HepG2 (cell line): ENCODE measurements around the gene TBATA.

Experiments used
- BHLHE40 ChIP-seq: IDR thresholded peaks from 2 replicates; pipeline ENCODE4 v1.6.1; 2011; ENCODE audit warnings: low read length, improper control_type of control experiment
- FOXM1 ChIP-seq: sonication (generic); formaldehyde crosslinking; IDR thresholded peaks from 2 replicates; pipeline ENCODE4 v1.5.0; 2020; ENCODE audit warnings: missing genetic modification reagents
- GFI1 ChIP-seq: sonication (generic); formaldehyde crosslinking; IDR thresholded peaks from 2 replicates; pipeline ENCODE4 v1.5.0; 2020; ENCODE audit warnings: missing genetic modification reagents, mild to moderate bottlenecking, borderline replicate concordance
- GLI4 ChIP-seq: sonication (generic); formaldehyde crosslinking; IDR thresholded peaks from 2 replicates; pipeline ENCODE4 v1.5.1; 2020; ENCODE audit warnings: missing genetic modification reagents, mild to moderate bottlenecking, moderate library complexity, borderline replicate concordance
- MYC ChIP-seq: sonication (generic); formaldehyde crosslinking; IDR thresholded peaks from 2 replicates; pipeline ENCODE4 v1.9.0; 2021; ENCODE audit warnings: missing genetic modification reagents, borderline replicate concordance
- POLR2A ChIP-seq, 2 experiments: IDR thresholded peaks; 2 replicates each; pipeline ENCODE4 v1.6.1; 2011; ENCODE audit warnings: low read depth in 2 of 2, low read length in 2 of 2, mild to moderate bottlenecking in 1 of 2, moderate library complexity in 1 of 2; ENCODE audit not compliant: insufficient read depth in 1 of 2
- RBM22 ChIP-seq: fragments of 200-400 bp; formaldehyde crosslinking; optimal IDR thresholded peaks from 2 replicates; pipeline ENCODE3; 2017; ENCODE audit warnings: mild to moderate bottlenecking, low read length, moderate library complexity
- ZNF329 ChIP-seq: sonication (generic); formaldehyde crosslinking; IDR thresholded peaks from 2 replicates; pipeline ENCODE4 v1.9.0; 2021; ENCODE audit warnings: low read depth, mild to moderate bottlenecking, missing genetic modification reagents
- ZNF615 ChIP-seq: sonication (generic); formaldehyde crosslinking; IDR thresholded peaks from 2 replicates; pipeline ENCODE4 v1.5.0; 2020; ENCODE audit warnings: mild to moderate bottlenecking, missing genetic modification reagents, borderline replicate concordance
- TF ChIP-seq, protein P1 (sequence below): sonication (generic); formaldehyde crosslinking; IDR thresholded peaks from 2 replicates; pipeline ENCODE4 v1.5.0; 2020; ENCODE audit warnings: mild to moderate bottlenecking, missing genetic modification reagents, moderate library complexity
- TF ChIP-seq, protein P2 (sequence below): IDR thresholded peaks from 2 replicates; pipeline ENCODE4 v1.6.1; 2016; ENCODE audit warnings: control low read depth

DNA sequence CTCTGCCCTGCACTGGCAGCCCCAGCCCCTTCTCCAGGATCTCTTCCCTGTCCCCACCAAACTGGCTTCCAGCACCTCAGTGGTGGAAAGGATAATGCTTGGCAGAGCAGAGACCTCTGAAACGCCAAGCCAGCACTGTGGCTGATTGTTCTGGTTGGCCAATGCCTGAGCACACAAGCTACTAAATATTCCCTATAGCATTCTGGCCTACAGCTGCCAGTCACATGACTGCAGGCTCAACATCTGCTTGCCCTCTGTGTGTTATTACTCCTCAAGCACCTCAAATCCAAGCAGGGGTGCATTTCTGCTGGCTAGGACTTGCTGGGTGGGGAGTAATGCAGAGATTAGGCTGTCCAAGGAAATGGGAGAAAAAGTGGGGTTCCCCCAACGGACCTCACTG lies 6.1 kb downstream of the TBATA start:
- TF ChIP-seq POLR2A (IDR thresholded peaks at IDR 0.05; ENCODE audit: insufficient read depth in 1 of 2, low read depth in 2 of 2, low read length in 2 of 2) (no peak), RBM22 (no peak), BHLHE40 (no peak), GFI1 (CRISPR knock-in tag) (no peak), FOXM1 (CRISPR knock-in tag) (no peak), GLI4 (CRISPR knock-in tag) (no peak), ZNF329 (CRISPR knock-in tag) (no peak), MYC (CRISPR knock-in tag) (no peak), ZNF615 (CRISPR knock-in tag) (no peak)
- TF ChIP-seq, protein P1, sequence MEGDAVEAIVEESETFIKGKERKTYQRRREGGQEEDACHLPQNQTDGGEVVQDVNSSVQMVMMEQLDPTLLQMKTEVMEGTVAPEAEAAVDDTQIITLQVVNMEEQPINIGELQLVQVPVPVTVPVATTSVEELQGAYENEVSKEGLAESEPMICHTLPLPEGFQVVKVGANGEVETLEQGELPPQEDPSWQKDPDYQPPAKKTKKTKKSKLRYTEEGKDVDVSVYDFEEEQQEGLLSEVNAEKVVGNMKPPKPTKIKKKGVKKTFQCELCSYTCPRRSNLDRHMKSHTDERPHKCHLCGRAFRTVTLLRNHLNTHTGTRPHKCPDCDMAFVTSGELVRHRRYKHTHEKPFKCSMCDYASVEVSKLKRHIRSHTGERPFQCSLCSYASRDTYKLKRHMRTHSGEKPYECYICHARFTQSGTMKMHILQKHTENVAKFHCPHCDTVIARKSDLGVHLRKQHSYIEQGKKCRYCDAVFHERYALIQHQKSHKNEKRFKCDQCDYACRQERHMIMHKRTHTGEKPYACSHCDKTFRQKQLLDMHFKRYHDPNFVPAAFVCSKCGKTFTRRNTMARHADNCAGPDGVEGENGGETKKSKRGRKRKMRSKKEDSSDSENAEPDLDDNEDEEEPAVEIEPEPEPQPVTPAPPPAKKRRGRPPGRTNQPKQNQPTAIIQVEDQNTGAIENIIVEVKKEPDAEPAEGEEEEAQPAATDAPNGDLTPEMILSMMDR (CRISPR knock-in tag) = no peak
- TF ChIP-seq, protein P2, sequence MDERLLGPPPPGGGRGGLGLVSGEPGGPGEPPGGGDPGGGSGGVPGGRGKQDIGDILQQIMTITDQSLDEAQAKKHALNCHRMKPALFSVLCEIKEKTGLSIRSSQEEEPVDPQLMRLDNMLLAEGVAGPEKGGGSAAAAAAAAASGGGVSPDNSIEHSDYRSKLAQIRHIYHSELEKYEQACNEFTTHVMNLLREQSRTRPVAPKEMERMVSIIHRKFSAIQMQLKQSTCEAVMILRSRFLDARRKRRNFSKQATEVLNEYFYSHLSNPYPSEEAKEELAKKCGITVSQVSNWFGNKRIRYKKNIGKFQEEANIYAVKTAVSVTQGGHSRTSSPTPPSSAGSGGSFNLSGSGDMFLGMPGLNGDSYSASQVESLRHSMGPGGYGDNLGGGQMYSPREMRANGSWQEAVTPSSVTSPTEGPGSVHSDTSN (CRISPR knock-in tag) = no peak
